ENCODE results near the gene LPP.

LPP gene

GRCh38 chr3:188137051-188137450 is 16.9 kb upstream of the LPP start:
- DNase-seq, result no peak

- no peak for DNase-seq
Measured at GRCh38 chr3:188139466-188139865, 14.5 kb upstream of the LPP start.

GRCh38 chr3:188146219-188146618 is 7.7 kb upstream of the LPP start:
- no peak for DNase-seq

DNA sequence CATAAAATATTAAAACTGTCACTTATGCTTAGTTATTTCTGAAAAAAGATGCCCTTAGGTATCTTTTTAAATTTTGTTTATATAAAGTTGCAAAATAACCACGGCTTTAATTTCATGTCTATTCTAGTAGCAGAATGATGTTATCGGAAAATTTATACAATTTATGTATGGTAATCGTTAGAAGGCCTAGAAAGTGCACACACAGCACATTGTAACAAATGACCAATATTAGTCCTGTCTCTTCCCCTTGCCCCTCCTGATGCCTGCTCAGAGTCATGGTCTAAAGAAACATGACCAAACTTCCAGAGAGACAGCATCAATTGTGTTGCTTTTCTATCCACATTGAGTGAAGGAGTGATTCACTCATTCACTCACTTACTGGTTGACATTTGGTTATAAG is 6.2 kb upstream of the LPP start:
- no peak for DNase-seq

GRCh38 chr3:188148318-188148717 is 5.6 kb upstream of the LPP start:
- no peak for DNase-seq

- no peak for DNase-seq
Measured at GRCh38 chr3:188149587-188149986, 4.4 kb upstream of the LPP start.

GRCh38 chr3:188150982-188151381 is 3.0 kb upstream of the LPP start:
- DNase-seq, result no peak

DNA sequence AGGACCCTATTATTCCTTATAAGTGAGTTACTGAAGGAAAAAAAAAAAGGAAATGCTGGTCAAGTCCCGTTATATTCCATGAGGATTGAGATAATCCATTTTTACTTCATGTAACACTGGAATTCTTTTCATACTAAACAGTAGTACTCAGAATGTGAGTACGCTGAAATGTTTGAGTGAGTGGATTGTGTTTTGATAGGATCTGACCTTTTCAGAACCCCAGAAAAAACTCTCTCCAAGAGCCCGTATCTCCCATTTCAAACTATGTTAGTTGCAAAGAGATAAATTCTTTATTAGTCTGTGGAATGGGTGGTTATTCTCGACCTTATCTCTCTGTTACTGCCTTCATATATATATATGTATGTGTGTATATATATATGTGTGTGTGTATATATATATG is 2.5 kb upstream of the LPP start:
- DNase-seq, result no peak

DNA sequence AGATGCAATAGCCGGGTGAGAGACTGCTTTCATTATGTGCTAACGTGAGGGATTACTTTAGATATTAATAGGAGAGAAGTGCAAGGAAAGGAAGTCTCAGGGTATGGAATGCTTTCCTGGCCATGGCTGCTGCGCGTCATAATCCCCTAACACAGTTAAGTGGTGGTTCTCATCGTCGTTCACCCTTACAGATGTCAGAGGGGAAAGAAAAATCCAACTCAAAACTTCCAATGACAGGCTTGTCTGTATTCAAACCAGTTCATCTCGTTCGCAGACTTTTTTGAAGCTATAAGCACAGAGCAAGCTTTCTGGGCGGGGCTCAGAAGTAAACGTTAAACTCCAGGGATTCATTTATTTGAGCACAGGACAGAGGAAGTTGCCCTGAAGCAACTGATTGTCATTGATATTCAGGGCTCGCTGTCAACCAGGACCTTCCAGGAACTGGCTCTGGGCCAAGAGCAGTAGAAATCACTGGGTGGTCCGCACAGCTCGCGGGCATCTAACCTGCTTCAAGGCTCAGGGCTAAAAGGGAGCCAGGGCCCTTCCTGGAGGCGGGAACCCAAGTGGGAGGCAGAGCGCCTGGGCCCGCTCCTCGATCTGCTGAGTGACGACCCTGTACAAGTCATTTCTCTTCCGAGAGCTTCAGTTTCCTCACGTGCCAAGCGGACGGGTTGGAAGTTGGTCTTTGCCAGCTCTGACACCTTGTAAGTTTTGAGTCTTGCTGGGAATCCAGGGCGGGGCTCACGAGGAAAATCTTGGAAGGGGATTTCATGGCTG is 1.1 kb upstream of the LPP start:
- DNase-seq, result peak in 7 of 14 donors; percentile 35 to 65 (median 56)

- DNase-seq, result peak in 13 of 14 donors; percentile 15 to 86 (median 78)
Measured at GRCh38 chr3:188153437-188154013, 432 bp upstream of the LPP start.

- peak in 2 of 14 donors; percentile 35 to 38 for DNase-seq
Measured at GRCh38 chr3:188154809-188155574, 1.0 kb downstream of the LPP start.

- DNase-seq, result no peak
Measured at GRCh38 chr3:188156056-188156455, 2.1 kb downstream of the LPP start.

- no peak for DNase-seq
Measured at GRCh38 chr3:188157407-188157806, 3.5 kb downstream of the LPP start.

DNA sequence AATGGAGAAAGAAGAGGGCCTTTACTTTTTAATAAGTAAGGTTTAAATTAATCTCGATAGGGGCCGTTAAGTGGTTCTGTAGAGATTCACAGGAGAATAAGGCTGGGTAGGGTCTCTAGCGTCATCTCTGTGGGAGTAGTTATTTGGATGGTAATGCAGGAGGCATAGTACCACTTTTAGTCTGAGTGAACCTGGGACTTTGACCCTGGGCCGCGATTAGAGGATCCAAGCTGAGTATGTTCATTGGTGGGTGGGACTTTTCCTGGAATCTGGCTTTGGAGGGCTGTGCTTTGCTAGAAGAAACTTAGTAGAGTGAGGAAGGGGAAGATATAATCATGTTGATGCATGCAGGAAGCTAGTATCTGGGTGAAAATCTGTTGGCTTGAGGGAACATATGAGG is 4.0 kb downstream of the LPP start:
- DNase-seq, result no peak

- no peak for DNase-seq
Measured at GRCh38 chr3:188158731-188159310, 4.9 kb downstream of the LPP start.

- DNase-seq, result no peak
Measured at GRCh38 chr3:188160751-188161150, 6.8 kb downstream of the LPP start.

GRCh38 chr3:188164248-188164687 is 10.3 kb downstream of the LPP start:
- no peak for DNase-seq

GRCh38 chr3:188165596-188165995 is 11.6 kb downstream of the LPP start:
- no peak for DNase-seq

- DNase-seq, result no peak
Measured at GRCh38 chr3:188166441-188166840, 12.5 kb downstream of the LPP start.

GRCh38 chr3:188168186-188168585 is 14.2 kb downstream of the LPP start:
- no peak for DNase-seq

- no peak for DNase-seq
Measured at GRCh38 chr3:188168648-188169047, 14.7 kb downstream of the LPP start.

DNA sequence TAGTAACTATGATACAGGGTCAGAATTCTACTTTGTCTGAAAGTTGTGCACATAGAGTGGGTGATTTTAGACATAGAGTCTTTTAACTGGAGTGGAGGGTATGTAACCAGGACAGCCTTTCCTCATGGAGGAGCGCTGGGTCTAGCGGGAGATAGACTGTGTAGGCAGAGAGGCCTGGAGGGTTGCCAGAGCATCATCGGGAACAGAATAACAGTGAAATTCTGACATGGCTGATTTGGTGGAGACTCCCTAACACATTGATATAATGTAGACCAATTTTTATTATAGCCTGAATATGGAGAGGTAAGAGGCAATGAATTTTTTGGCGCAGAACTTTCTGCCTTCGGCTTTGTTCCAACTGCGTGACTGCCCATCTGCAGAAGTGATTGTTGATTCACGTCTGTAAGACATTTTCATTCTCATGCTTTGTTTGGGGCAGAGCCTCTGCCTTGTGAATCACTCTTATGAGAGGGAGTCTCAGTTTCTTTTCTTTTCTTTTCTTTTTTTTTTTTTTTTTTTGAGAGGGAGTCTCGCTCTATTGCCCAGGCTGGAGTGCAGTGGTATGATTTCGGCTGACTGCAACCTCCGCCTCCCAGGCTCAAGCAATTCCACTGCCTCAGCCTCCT is 16.0 kb downstream of the LPP start:
- DNase-seq, result peak in 3 of 14 donors; percentile 11 to 26 (median 20)
